Thyroid gland (tissue), 4 donors: ENCODE data around the gene CDC14B.

Experiments used
- POLR2A ChIP-seq, 2 donors: fragments of 450-650 bp; IDR thresholded peaks; one replicate each; pipeline ENCODE4 v1.6.1; 2017; ENCODE audit warnings: antibody characterized with exemption in 2 of 2, mild to moderate bottlenecking in 2 of 2, moderate library complexity in 1 of 2
- TF ChIP-seq, protein P1 (sequence below), 6 experiments: fragments of 200-600 bp in 3 of 6; fragments of 450-650 bp in 3 of 6; sonication (generic) in 3 of 6; IDR thresholded peaks; one replicate each; pipeline ENCODE4 v1.5.1; 2016 to 2019; ENCODE audit warnings: antibody characterized with exemption in 6 of 6, mild to moderate bottlenecking in 2 of 6, inconsistent platforms in 1 of 6, moderate library complexity in 1 of 6

DNA sequence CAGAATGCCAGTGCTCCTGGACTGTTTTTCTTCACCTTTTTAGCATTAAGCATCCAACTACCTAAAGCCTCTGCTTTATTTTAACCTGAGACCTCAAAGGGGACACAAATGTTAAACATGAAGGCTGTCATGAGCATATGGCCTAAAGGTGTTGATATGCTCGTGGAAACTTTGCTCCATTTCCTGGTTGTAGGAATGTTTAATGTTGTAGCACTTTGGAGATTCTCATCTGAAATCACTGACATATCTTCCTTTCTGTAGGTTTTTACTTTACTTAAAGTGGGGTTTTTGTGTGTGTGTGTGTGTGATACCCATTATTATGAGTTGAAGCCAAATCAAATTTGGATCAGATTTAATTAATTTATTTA, 132.6 kb downstream of the CDC14B start:
- TF ChIP-seq, protein P1, sequence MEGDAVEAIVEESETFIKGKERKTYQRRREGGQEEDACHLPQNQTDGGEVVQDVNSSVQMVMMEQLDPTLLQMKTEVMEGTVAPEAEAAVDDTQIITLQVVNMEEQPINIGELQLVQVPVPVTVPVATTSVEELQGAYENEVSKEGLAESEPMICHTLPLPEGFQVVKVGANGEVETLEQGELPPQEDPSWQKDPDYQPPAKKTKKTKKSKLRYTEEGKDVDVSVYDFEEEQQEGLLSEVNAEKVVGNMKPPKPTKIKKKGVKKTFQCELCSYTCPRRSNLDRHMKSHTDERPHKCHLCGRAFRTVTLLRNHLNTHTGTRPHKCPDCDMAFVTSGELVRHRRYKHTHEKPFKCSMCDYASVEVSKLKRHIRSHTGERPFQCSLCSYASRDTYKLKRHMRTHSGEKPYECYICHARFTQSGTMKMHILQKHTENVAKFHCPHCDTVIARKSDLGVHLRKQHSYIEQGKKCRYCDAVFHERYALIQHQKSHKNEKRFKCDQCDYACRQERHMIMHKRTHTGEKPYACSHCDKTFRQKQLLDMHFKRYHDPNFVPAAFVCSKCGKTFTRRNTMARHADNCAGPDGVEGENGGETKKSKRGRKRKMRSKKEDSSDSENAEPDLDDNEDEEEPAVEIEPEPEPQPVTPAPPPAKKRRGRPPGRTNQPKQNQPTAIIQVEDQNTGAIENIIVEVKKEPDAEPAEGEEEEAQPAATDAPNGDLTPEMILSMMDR (IDR thresholded peaks at IDR 0.05), result no peak
- TF ChIP-seq POLR2A (IDR thresholded peaks at IDR 0.05), result no peak
